GM18499 (cell line): ENCODE measurements around the gene RPS6KA3.
"Not testable (repeated sequence)": the region's sequence is repeated elsewhere in the genome, so short reads cannot be mapped to it uniquely, and the experiment has no call there.

Source experiments
- ATAC-seq: cut with Tn5 transposase; IDR thresholded peaks from one replicate; pipeline ENCODE4 v1.9.1; 2021; ENCODE audit warnings: moderate number of reproducible peaks; ENCODE audit not compliant: insufficient read depth, unreplicated experiment

Gene RPS6KA3

DNA sequence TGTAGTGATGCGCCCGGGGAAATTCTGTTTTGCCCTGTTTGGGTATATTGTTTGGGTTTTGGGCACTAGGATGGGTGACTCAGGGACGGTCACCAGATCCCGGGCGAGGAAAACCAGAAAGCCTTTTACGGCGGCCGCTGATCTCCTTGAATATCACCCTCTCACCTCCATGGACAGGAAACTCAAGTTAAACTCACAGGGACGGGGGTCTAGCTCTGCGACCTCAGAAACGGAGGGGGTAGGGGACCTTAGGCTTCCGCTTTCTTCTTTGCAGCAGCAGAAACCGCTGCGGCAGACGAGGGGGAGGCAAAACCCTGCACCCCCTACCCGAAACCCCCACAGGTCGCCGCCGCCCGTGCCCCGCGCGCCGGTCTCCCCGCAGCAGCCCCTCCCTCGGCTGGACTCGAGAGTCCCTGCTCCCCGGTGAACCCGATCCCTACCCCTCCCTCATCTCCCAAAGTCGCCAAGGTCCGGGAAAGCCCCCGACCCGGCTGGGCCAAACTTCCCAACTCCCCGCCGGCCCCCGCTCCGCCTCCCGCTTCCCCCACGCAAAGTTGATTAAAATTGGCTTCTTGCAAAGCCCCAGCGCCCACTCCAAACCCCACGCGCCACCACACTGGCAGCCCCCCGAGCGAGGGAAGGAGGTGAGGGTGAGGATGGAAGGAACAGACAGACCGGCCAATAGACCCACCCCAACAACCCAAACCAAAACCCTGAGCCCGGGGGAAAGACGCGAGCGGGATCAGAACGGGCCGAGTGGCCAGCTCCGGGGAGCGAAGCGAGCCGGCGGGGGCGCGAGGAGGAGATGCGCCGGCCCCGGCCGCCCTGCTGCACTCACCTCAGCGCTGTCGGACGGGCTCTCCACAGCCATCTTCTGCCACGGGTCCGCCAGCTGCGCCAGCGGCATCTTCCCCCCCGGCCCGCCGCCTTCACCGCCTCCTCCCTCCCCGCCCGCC lies 705 bp downstream of the RPS6KA3 start:
- ATAC-seq = no peak

DNA sequence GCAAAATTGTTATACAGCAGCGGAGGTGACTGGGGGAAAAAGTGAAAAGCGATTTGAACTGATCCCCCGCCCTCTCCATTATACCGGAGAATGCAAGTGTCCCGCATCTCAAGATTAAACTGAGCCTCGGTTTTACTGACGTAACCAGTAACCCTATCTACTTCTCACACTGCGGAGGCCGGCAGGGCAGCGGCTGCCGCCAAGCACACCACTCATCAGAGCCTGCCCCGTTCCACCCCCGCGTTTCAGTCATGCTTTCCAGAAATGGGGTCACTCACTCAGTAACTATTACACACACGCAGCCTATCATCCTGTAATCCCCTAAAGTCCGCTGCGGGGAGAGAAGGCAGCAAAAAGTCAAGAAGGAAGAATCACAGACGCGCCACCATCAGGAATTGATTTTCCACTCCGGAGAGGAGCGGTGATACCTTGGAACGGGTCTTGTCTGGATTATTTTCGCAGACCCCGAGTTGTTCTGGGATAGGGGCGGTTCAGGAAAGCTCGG lies 1.4 kb downstream of the RPS6KA3 start:
- no peak for ATAC-seq

DNA sequence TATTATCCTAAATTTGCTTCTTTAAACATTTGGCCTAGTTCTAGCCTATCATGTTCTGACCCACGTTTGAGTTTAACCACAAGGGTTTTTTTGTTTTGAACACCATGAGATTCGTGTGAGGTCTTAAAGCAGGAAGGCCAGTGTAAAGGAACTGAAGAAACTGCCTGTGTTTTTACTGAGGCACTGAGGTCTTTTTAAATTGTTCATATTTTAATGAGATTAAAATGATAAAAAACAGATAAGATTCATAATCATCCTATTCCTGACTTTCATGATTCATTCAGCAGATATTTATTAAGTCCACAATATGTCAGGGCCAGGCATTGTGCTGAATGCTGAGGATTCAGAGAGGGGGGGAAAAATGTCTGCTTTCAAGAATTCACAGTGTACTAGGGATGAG lies 3.2 kb downstream of the RPS6KA3 start:
- ATAC-seq = no peak

DNA sequence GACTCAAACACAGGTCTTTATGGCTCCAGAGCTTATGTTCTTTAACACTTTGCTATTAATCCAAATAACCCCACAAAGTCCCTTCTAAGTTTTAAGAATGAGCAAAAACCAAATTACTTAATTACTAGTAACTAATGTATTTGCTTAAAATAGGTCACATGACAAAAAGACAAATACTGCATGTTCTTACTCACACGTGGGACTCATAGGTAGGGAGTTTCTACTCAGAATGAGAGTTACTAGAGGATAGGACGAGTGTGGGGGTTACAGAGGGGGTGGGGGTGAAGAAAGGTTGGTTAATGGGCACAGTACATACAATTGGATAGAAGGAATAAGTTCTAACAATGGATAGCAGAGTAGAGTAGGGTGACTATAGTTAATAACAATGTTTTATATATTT lies 5.8 kb downstream of the RPS6KA3 start:
- no peak for ATAC-seq

DNA sequence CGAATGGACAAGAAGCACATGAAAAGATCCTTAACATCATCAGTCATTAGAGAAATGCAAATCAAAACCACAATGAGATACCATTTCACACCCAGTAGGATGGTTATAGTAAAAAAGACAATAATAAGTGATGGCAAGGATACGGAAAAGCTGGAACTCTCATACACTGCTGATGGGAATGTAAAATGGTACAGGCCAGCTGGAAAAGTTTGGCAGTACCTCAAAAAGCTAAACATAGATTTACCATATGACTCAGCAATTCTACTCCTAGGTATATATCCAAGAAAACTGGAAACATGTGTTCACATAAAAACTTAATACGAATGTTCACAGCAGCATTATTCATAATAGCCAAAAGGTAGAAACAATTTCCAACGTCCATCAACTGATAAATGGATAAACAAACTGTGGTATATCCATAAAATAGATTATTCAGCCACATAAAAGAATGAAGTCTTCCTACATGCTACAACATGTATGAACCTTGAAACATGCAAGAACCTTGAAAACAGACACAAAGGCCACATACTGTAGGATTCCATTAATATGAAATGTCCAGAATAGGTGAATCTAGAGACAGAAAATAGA lies 11.9 kb downstream of the RPS6KA3 start:
- ATAC-seq = no peak

DNA sequence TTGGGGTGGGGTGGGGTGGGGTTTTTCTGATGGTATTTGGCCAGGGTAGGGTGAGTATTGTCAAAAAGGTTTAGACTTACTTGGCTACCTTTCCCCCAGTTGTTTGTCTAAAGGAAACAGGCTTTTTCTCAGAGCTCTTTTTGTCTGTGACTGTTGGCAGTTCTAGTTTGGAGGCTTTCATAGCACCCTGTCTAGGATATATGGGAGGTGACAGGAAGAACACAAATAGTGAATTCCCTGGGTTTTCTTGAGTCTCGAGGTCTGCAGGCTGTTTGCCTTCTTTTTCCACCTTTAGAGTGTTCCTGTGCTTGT lies 13.5 kb downstream of the RPS6KA3 start:
- ATAC-seq = no peak

DNA sequence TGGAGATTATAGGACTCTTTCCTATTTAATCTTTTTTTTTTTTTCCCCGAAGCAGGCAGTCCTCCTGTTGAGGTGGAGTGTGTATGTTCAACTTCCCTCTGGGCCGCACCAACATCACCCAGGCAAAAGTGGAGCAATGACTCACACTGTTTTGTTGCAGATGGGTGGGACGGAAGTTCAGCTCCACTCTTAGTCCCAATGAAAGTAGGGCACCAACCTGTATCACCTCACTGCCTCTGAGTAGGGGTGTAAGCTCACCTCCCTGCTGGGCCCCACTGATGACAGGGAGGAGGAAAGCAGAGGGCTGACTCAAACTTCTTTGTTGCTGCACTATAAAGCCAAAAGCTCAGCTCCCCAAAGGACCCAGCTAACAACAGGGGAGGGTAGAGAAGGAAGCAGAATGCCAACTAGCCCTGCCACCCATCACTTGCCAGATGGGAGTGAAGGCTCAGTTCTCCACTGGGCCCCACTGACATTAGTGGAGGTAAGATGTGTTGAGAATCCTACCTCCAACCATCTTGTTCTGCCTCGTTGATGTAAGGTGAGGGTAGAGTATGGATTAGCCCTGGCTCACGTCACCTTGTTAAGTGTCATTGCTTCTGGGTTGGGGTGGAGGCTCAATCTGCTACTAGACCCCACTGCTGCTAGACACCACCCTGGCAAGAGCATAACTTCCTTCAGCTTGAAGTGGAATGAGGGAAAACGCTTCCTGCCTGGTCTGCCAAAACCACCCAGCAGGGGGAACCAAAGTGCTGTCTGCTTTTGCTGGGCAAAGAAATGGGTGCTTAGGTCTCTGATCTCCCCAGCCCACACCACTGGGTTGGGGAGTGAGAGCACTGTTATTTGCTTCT lies 14.1 kb downstream of the RPS6KA3 start:
- no peak for ATAC-seq

DNA sequence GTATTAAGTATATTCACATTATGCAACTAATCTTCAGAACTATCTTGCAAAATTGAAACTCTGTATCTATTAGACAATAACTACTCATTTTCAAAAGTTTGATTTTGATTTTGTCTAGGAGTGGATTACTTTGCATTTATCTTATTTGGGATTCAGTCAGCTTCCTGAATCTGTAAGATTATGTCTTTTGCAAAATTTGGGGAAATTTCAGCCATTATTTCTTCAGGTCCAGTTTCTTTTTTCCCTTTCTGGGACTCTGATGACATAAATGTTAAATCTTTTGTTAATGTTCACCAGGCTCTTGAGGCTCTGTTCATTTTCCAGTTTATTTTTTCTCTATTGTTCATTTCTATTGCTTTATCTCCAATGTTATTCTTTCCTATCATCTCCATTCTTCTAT lies 15.0 kb downstream of the RPS6KA3 start:
- no peak for ATAC-seq

DNA sequence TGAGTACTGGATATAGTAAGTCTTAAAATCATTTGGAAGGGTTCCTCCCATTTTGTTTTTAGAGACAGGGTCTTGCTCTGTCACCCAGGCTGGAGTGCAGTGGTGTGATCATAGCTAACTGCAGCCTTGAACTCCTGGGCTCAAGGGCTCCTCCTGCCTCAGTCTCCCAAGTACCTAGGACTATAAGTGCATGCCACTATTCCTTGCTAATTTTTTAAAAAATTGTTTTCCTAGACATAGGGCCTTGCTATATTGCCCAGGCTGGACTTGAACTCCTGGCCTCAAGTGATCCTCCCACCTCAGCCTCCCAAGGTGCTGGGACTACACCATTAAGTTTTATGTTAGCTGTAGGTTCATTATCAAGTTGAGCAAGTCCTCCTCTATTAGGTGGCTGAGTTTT lies 16.6 kb downstream of the RPS6KA3 start:
- not testable (repeated sequence) for ATAC-seq

DNA sequence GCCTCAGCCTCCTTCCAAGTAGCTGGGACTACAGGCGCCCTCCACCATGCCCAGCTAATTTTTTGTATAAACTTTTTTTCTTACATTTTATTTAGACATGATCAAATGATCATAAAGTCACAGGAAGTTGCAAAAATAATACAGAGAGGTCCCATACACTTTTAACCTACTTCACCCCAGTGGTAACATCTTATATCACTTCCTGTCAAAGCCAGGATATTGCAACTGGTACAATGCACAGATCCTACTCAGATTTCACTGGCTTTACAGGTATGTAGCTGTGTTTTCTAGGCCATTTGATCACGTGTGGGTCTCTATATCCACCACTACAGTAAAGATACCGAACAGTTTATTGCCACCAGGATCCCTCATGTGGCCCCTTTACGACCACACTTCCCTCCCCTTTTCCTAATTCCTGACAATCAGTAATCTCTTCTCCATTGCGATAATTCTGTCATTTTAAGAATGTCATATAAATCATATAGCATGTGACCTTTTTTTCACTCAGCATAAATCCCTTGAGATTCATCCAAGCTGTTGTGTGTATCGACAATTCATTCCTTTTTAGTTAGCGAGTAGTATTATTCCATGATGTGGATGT lies 18.0 kb downstream of the RPS6KA3 start:
- no peak for ATAC-seq

DNA sequence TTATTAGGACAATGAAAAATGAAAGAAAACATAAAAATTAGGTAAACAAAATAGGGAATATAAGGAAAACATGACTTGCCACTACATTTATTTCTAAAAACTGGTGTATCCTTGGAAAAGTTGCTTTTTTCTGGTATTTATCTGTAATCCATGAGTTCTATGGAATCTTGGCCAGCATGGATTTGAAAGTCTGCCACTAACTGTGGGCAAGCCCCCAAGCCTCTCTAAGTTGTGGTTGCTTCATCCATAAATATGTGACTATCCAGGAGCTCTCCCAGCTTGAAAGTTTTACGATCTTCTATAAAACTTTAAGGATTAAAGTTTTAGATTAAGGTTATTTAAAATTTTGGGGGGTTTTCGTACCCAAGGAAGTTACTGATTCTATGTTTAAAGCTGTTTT lies 21.8 kb downstream of the RPS6KA3 start:
- no peak for ATAC-seq

DNA sequence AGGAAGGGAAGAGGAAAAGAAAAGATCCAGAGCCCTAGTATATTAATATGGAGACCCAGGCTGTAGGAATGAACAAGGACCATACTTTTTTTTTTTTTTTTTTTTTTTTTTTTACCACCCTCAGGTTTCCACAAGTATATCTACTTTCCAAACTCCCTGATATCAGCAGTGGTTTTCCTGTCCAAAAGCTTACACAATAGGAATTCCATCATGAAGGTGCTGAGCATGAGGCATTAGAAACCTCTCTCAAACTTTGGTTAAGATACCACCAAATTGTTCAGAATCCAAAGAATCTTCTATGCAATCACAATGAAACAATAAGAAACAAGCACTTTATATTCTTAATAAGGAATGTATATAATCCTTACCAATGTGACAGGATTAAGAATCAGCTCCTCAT lies 26.5 kb downstream of the RPS6KA3 start:
- ATAC-seq = no peak

DNA sequence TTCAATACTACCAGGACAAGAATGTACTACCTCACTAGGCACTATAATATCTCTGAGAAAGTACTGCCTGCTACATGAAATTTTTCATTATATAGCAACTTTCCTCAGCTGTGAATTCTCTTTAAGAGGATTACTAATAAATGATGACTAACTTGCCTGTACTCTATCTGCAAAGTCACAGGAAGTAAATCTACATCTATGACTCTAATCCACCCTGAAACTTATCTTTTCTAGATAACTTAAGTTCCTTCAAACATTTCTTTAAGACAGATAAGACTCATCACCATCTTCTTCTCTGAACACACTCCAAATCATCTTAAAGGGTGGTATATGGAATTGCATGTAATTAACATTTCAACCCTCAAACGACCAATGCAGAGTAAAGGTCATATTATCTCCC lies 28.8 kb downstream of the RPS6KA3 start:
- ATAC-seq = no peak

DNA sequence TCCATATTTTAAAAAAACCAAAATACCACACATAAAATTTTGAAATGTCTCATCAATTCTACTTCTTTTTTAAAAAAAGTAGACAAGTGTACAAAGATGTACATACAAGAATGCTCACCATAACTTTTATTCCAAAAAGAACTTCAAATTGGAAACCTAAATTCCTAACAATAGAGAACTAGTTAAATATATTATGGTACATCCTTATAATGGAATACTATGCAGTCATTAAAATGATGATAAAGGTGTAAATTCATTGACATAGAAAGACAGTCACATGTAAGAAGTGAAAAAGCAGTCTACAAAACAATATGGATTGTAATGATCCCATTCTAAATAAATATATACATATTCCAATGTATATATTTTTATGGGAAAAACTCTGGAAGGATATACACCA lies 31.0 kb downstream of the RPS6KA3 start:
- ATAC-seq = no peak

DNA sequence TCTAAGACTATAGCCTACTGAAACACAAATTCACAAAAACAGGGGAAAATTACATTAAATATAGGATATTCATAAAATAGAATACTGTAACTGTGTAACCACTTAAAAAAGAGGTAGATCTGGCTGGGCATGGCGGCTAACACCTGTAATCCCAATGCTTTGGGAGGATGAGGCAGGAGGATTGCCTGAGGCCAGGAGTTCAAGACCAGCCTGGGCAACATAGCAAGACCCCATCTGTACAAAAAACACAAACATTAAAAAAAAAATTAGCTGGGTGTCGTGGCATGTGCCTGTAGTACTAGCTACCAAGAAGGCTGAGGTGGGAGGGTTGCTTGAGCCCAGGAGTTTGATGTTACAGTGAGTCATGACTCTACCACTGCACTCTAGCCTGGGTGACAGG lies 33.4 kb downstream of the RPS6KA3 start:
- ATAC-seq = no peak

DNA sequence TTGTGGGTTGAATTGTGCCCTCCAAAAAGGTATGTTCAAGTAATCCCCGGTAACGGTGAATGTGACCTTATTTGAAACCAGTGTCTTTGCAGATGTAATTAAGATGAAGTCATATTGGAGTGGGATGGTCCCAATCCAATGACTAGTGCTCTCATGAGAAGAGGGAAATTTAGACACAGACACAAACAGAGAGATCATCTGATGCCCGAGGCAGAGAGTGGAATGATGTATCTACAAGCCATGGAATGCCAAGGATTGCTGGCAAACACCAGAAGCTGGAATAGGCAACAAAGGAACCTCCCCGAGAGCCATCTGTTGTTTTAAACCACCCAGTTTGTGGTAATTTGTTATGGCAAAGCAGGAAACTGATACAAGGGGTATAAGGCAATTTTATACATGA lies 35.1 kb downstream of the RPS6KA3 start:
- ATAC-seq = no peak

DNA sequence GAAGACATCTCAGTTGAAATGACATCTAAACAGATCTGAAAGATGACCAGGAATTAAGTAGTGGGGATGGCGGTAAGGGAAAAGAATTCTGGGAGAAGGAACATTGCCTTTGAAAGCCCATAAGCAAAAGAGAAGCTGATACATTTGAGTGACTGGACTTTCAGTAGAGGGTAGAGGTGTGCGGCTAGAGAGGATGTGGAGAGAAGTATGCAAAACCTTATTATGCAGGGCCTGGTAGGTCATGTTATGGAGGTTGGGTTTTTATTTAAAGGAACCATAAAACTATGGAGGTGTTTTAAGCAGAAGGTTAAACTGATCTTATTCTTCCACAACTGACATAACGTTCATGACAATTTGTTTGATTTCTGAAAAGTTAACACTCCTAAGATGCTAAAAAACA lies 36.3 kb downstream of the RPS6KA3 start:
- no peak for ATAC-seq

DNA sequence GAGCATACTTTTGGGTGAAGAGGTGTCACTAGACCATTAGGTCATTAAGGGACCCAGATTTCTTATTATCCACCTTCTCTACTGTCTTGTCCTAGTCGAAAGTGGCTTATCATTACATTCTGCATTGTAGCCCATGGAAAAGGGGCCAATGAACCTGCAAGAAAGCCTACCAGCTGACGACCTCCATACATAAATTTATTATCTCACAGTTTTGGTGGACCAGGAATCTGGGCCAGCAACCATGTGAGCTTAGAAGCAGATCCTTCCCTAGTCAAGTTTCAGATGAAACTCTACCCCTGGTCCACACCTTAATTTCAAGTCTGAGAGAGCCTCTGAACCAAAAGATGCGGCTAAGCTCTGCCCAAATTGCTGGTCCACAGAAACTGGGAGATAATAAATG lies 37.6 kb downstream of the RPS6KA3 start:
- no peak for ATAC-seq

DNA sequence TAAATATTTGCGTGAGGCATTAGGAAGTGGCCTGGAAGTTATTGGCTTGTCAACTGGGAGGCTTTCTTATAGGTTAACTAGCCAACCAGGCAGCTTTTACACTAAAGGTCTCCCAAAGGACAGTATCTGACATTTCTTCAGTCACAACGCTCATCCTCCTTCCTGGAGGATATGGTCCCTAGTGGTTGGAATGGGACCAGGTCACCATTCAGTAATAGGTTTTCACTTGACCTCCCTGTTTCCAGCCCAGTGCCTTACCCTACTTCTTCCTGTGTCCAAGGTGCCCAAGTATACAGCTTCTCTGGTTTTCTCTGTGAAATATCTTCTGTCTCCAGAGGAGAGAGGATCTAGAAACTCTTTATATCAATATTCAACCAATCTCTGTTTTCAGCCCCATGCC lies 38.5 kb downstream of the RPS6KA3 start:
- no peak for ATAC-seq

DNA sequence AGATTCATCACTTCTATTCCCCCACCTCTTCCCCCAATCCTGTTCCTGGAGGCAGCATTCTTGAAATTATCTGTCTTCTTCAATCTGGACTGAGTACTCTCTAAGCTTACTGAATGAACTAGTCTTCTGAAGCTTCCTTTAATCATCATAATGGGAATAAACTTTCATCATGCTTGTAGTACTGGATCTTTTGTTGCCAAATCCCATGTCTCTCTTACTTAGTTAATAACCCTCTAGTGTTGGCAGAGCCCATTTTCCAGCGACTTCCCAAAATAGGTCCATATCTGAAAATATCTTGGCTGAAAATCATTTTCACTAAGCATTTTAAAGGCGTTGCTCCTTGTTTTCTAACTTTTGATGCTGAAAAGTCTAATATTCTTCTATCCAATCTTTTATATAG lies 39.6 kb downstream of the RPS6KA3 start:
- ATAC-seq = no peak

DNA sequence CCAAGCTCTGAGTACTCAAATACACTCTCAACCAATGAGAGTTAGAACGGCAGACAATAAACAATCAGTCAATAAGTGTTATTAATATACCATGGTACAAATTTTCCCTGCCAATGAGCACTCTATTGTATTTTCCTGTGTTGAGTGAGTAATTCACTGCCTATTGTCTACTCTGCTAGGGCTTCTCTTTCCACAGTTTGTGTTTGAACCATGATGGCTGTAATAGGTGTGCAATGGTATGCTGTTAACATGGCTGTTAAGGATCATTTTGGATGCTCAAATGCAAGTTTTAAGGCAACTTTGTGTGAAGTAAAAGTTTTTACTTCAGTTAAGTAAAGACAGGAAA lies 41.2 kb downstream of the RPS6KA3 start:
- ATAC-seq = no peak
